Calu3 (cell line): ENCODE data around the gene CASK. TPM values are rescaled to one million over a fixed set of nuclear protein-coding genes. Genes with fewer than 3 reads are reported as not detected.
A peak's percentile ranks its signal among the peaks of the same experiment; 100 is the strongest.

Experiments used
- Bru-seq: library from RNA; stranded (reverse); fragments of 400-500 nt; gene quantifications from one replicate; lab custom pipeline; 2021; lab: Mats Ljungman, UMichigan
- BruChase-seq, 2 experiments: library from RNA; stranded (reverse); fragments of 400-500 nt; gene quantifications; one replicate each; lab custom pipeline; 2021; lab: Mats Ljungman, UMichigan
- BruUV-seq: library from RNA; stranded (reverse); fragments of 400-500 nt; replicated peaks from 2 replicates; lab custom pipeline; 2021; lab: Mats Ljungman, UMichigan
- CTCF ChIA-PET: fragments of 300-600 bp; sonication (Branson Sonifier 250); formaldehyde crosslinking; loops from one replicate; lab custom pipeline; 2022; ENCODE audit warnings: antibody characterized with exemption; lab: Charles Lee
- DNase-seq: peaks from one replicate; pipeline ENCODE4 v3.0.0; 2022
- H3K27ac Mint-ChIP-seq: one replicate; pipeline ENCODE4 v1.8.0; 2022; ENCODE audit warnings: mixed read lengths; ENCODE audit not compliant: unreplicated experiment
- H3K27me3 Mint-ChIP-seq: one replicate; pipeline ENCODE4 v1.8.0; 2022; ENCODE audit warnings: mixed read lengths; ENCODE audit not compliant: unreplicated experiment
- H3K36me3 Mint-ChIP-seq: one replicate; pipeline ENCODE4 v1.8.0; 2022; ENCODE audit warnings: mild to moderate bottlenecking, moderate library complexity, mixed read lengths; ENCODE audit not compliant: insufficient read depth, unreplicated experiment
- H3K4me1 Mint-ChIP-seq: one replicate; pipeline ENCODE4 v1.8.0; 2022; ENCODE audit warnings: mild to moderate bottlenecking, low read depth, mixed read lengths; ENCODE audit not compliant: unreplicated experiment
- H3K4me3 Mint-ChIP-seq: one replicate; pipeline ENCODE4 v1.8.0; 2022; ENCODE audit warnings: mild to moderate bottlenecking, low read depth, moderate library complexity, mixed read lengths; ENCODE audit not compliant: unreplicated experiment
- H3K9me3 Mint-ChIP-seq: one replicate; pipeline ENCODE4 v1.8.0; 2022; ENCODE audit warnings: low read depth, mixed read lengths; ENCODE audit not compliant: unreplicated experiment
- CTCF ChIP-seq: fragments of 200-600 bp; IDR thresholded peaks from one replicate; pipeline ENCODE4 v1.8.0; 2022; ENCODE audit warnings: antibody characterized with exemption; ENCODE audit not compliant: unreplicated experiment
- intact Hi-C: fragments of 100-400 bp; cut with micrococcal nuclease; formaldehyde crosslinking; loops from one replicate; pipeline ENCODE4 v1.10.0; 2022; ENCODE audit not compliant: unreplicated experiment
- long read RNA-seq: library from polyadenylated mRNA; stranded (forward); transcript quantifications from one replicate; pipeline ENCODE4 v2.0.0, GENCODE V29; 2022
- total RNA-seq: library from RNA; stranded (reverse); gene quantifications from 2 replicates; pipeline ENCODE4 v1.2.3, GENCODE V29; 2022

Gene CASK
- total RNA-seq (138 and 157 TPM in 2 replicates), Bru-seq, nascent RNA (percentile 89 among the genes with signal in this experiment), BruChase-seq, experiment 1, labeled RNA remaining after a 6-hour chase (percentile 78 among the genes with signal in this experiment), BruChase-seq, experiment 2, labeled RNA remaining after a 2-hour chase (percentile 70 among the genes with signal in this experiment)
- long read RNA-seq, full-length matches to known transcripts: 28 of 77 reads
- long read RNA-seq, partial matches to known transcripts: 6 of 77 reads
- long read RNA-seq, other reads (novel, unspliced or antisense): 43 of 77 reads

GRCh38 chrX:41923211-41923977 is at the start of gene CASK:
Gene CASK, minus strand, starts transcription at chrX:41923554. Its CDS starts 566 bp downstream, at chrX:41922988.
- peak within 1 kb of the TSS; percentile 91 for H3K4me3 Mint-ChIP-seq
- intact Hi-C loops: no loop called here
- H3K9me3 Mint-ChIP-seq: no peaks in the 10 kb centered on the region
- no peaks in the 10 kb centered on the region for H3K4me1 Mint-ChIP-seq
- H3K27me3 Mint-ChIP-seq: no peaks in the 10 kb centered on the region
- peak; percentile 97 for DNase-seq
- CTCF ChIA-PET: no interaction called here
- no peak for TF ChIP-seq CTCF
- peaks cover 29% of the 10 kb centered on the region for H3K36me3 Mint-ChIP-seq
- no TSS peak for BruUV-seq
- H3K27ac Mint-ChIP-seq: peak within 1 kb of the TSS; percentile 81

GRCh38 chrX:41971346-41971745 is 48.0 kb upstream of the CASK start:
- intact Hi-C loops: no loop called here

GRCh38 chrX:41970419-41970818 is 47.1 kb upstream of the CASK start:
- CTCF ChIA-PET: no interaction called here
- no peak for TF ChIP-seq CTCF
- H3K27me3 Mint-ChIP-seq: no peaks in the 10 kb centered on the region
- no TSS peak for BruUV-seq
- intact Hi-C loops: no loop called here
- H3K4me1 Mint-ChIP-seq: peaks cover 9% of the 10 kb centered on the region
- H3K27ac Mint-ChIP-seq: no peak overlapping the region
- H3K36me3 Mint-ChIP-seq: no peaks in the 10 kb centered on the region
- H3K4me3 Mint-ChIP-seq: no peak overlapping the region
- no peaks in the 10 kb centered on the region for H3K9me3 Mint-ChIP-seq
- no peak for DNase-seq

More at GRCh38 chrX:41971346-41971745, 48.0 kb upstream of the CASK start:
- CTCF ChIA-PET: no interaction called here
- Mint-ChIP-seq H3K4me3 (no peak overlapping the region), H3K9me3 (no peaks in the 10 kb centered on the region), H3K27me3 (no peaks in the 10 kb centered on the region), H3K4me1 (peaks cover 3% of the 10 kb centered on the region), H3K36me3 (no peaks in the 10 kb centered on the region), H3K27ac (no peak overlapping the region)
- DNase-seq: no peak
- BruUV-seq: no TSS peak
- no peak for TF ChIP-seq CTCF

- no TSS peak for BruUV-seq
- intact Hi-C loops: no loop called here
- CTCF ChIA-PET: no interaction called here
- H3K27ac Mint-ChIP-seq: no peak overlapping the region
- TF ChIP-seq CTCF: no peak
- H3K27me3 Mint-ChIP-seq: no peaks in the 10 kb centered on the region
- H3K36me3 Mint-ChIP-seq: no peaks in the 10 kb centered on the region
- H3K9me3 Mint-ChIP-seq: no peaks in the 10 kb centered on the region
- DNase-seq: no peak
- H3K4me1 Mint-ChIP-seq: peaks cover 18% of the 10 kb centered on the region
- H3K4me3 Mint-ChIP-seq: no peak overlapping the region
These were observed 40.0 kb upstream of the CASK start for GRCh38 chrX:41963348-41963747.
